Measurements from ENCODE around the gene BSND.

DNA sequence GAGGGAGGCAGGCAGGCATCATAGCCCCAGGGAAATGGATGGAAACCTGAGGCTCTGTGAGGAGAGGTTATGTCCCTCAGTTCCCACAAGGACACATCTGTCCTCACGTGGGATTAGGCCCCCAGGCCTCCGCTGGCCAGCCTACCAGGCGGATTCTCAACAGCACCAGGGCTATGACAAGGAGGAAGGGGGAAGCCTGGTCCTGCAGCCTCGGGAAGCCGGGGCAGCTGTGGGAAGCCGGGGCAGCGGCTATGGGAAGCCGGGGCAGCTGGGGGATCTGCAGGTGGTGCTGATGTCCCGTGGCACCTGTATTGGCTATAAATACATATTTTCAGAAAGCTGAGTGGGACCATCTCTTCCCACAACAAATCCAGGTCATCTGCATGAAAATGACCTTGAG lies 19.7 kb downstream of the BSND start:
- TF ChIP-seq CTCF (IDR thresholded peaks at IDR 0.05; ENCODE audit: low read depth, low read length) (no peak), EZH2phosphoT487 (IDR thresholded peaks at IDR 0.05; ENCODE audit: low read depth) (no peak)
